ENCODE results near the gene SPRY4.

SPRY4 gene

GRCh38 chr5:142315096-142315900 lies 9.5 kb downstream of the SPRY4 start:
- Histone ChIP-seq H3K9me3 (ENCODE audit: control insufficient read depth, insufficient read depth, low read length) (no peaks in the 10 kb centered on the region), H3K4me3 (ENCODE audit: low read length) (no peak overlapping the region), H3K27ac (ENCODE audit: low read depth, low read length) (no peak overlapping the region), H3K4me2 (ENCODE audit: low read length) (no peak overlapping the region), H3K79me2 (ENCODE audit: control insufficient read depth, low read length) (no peaks in the 10 kb centered on the region), H3K9me2 (replicated peaks; ENCODE audit: control insufficient read depth, low read length) (no peaks in the 10 kb centered on the region), H4K20me1 (ENCODE audit: control insufficient read depth, insufficient read depth, low read depth, low read length) (no peaks in the 10 kb centered on the region), H3K36me3 (ENCODE audit: control insufficient read depth, low read length) (no peaks in the 10 kb centered on the region), H3F3A (ENCODE audit: control insufficient read depth, insufficient read depth) (no peaks in the 10 kb centered on the region), H3K4me1 (ENCODE audit: control insufficient read depth, low read length) (peaks cover 11% of the 10 kb centered on the region), H3K27me3 (ENCODE audit: control insufficient read depth, low read length) (peaks cover 31% of the 10 kb centered on the region)
- no peak for TF ChIP-seq EZH2phosphoT487 (IDR thresholded peaks at IDR 0.05; ENCODE audit: borderline replicate concordance, low read length)
- no peak for TF ChIP-seq CTCF (IDR thresholded peaks at IDR 0.05; ENCODE audit: low read depth, low read length, poor library complexity, severe bottlenecking)

GRCh38 chr5:142314606-142315005 lies 10.2 kb downstream of the SPRY4 start:
- Histone ChIP-seq H3K4me2 (ENCODE audit: low read length) (no peak overlapping the region), H3K79me2 (ENCODE audit: control insufficient read depth, low read length) (no peaks in the 10 kb centered on the region), H3F3A (ENCODE audit: control insufficient read depth, insufficient read depth) (no peaks in the 10 kb centered on the region), H3K27me3 (ENCODE audit: control insufficient read depth, low read length) (peaks cover 25% of the 10 kb centered on the region), H3K4me3 (ENCODE audit: low read length) (no peak overlapping the region), H3K36me3 (ENCODE audit: control insufficient read depth, low read length) (no peaks in the 10 kb centered on the region), H4K20me1 (ENCODE audit: control insufficient read depth, insufficient read depth, low read depth, low read length) (no peaks in the 10 kb centered on the region), H3K4me1 (ENCODE audit: control insufficient read depth, low read length) (peaks cover 11% of the 10 kb centered on the region), H3K27ac (ENCODE audit: low read depth, low read length) (no peak overlapping the region), H3K9me3 (ENCODE audit: control insufficient read depth, insufficient read depth, low read length) (no peaks in the 10 kb centered on the region), H3K9me2 (replicated peaks; ENCODE audit: control insufficient read depth, low read length) (no peaks in the 10 kb centered on the region)
- TF ChIP-seq CTCF (IDR thresholded peaks at IDR 0.05; ENCODE audit: low read depth, low read length, poor library complexity, severe bottlenecking) (no peak), EZH2phosphoT487 (IDR thresholded peaks at IDR 0.05; ENCODE audit: borderline replicate concordance, low read length) (no peak)

- peaks cover 20% of the 10 kb centered on the region for H3K27me3 ChIP-seq (ENCODE audit: control insufficient read depth, low read length)
- no peaks in the 10 kb centered on the region for H4K20me1 ChIP-seq (ENCODE audit: control insufficient read depth, insufficient read depth, low read depth, low read length)
- no peak overlapping the region for H3K4me3 ChIP-seq (ENCODE audit: low read length)
- no peak overlapping the region for H3K4me2 ChIP-seq (ENCODE audit: low read length)
- no peak for TF ChIP-seq EZH2phosphoT487 (IDR thresholded peaks at IDR 0.05; ENCODE audit: borderline replicate concordance, low read length)
- TF ChIP-seq CTCF (IDR thresholded peaks at IDR 0.05; ENCODE audit: low read depth, low read length, poor library complexity, severe bottlenecking), result no peak
- no peaks in the 10 kb centered on the region for H3F3A ChIP-seq (ENCODE audit: control insufficient read depth, insufficient read depth)
- no peaks in the 10 kb centered on the region for H3K36me3 ChIP-seq (ENCODE audit: control insufficient read depth, low read length)
- H3K27ac ChIP-seq (ENCODE audit: low read depth, low read length), result no peak overlapping the region
- peaks cover 11% of the 10 kb centered on the region for H3K4me1 ChIP-seq (ENCODE audit: control insufficient read depth, low read length)
- no peaks in the 10 kb centered on the region for H3K79me2 ChIP-seq (ENCODE audit: control insufficient read depth, low read length)
- no peaks in the 10 kb centered on the region for H3K9me3 ChIP-seq (ENCODE audit: control insufficient read depth, insufficient read depth, low read length)
- no peaks in the 10 kb centered on the region for H3K9me2 ChIP-seq (replicated peaks; ENCODE audit: control insufficient read depth, low read length)
These were observed 10.7 kb downstream of the SPRY4 start for GRCh38 chr5:142314109-142314508.
